ENCODE data around the gene ARV1. TPM values are rescaled to one million over a fixed set of nuclear protein-coding genes. Genes with fewer than 3 reads are reported as not detected.

The ARV1 gene
- total and polyA plus RNA-seq, 2 of the 13 experiments (the other 11 are each of a cell fraction or from before 2014, with no cell fraction given), result 13.0 to 15.2 TPM

DNA sequence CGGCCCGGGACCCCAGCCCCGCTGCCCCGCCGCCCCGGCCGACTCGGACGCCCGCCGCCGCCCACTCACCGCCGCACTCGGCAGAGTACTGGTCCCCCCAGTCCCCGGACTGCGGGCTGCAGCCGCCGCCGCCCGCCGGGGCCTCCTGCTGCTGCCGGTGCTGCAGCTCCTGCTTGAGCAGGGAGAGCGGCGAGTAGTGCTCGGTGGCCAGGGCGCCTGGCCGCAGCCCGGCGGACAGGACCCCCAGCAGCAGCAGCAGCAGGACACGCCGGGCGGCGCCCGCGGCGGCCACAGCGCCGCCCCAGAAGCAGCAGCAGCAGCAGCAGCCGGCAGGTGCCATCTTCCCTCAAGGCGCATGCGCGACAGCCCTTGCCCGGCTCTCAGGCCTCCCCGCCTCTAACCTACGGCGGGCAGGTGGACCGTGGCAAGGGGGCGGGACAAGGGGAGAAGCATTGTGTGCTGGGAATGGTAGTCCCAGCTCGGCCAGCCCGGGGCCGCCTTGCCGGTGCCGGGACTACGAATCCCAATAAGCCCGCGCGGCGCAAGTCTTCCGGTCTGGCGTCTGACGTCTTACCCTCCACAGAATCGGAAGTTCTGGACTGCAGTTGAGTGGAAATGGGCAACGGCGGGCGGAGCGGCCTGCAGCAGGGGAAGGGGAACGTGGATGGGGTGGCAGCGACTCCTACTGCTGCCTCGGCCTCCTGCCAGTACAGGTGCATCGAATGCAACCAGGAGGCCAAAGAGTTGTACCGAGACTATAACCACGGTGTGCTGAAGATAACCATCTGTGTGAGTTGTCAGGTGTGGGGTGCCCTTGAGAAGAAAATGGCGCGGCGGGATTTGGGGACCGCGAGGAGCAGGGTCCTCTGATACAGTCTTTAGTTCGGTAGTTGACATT lies at the start of gene ARV1, which contains the start of gene TTC13 (continued):
- TF ChIP-seq THAP9 (CRISPR knock-in tag; IDR thresholded peaks at IDR 0.05; ENCODE audit: borderline replicate concordance) (peak; percentile 95), ZNF772 (CRISPR knock-in tag; IDR thresholded peaks at IDR 0.05) (peak; percentile 86), ARID3A (IDR thresholded peaks at IDR 0.05; ENCODE audit: low read depth, low read length) (no peak), ZNF839 (CRISPR knock-in tag; IDR thresholded peaks at IDR 0.05; ENCODE audit: borderline replicate concordance) (no peak), RAD51 (IDR thresholded peaks at IDR 0.05; ENCODE audit: borderline replicate concordance) (no peak), SAP130 (CRISPR knock-in tag; IDR thresholded peaks at IDR 0.05; ENCODE audit: low read depth) (peak; percentile 95), ZFP36L2 (CRISPR knock-in tag; IDR thresholded peaks at IDR 0.05) (peak; percentile 46; the same call in 1 of the 2 replicates), BCL3 (CRISPR knock-in tag; IDR thresholded peaks at IDR 0.05) (peak; percentile 85), ERF (CRISPR knock-in tag; IDR thresholded peaks at IDR 0.05) (peak; percentile 94), CBFB (CRISPR knock-in tag; IDR thresholded peaks at IDR 0.05) (peak; percentile 77), TBX2 (CRISPR knock-in tag; IDR thresholded peaks at IDR 0.05; ENCODE audit: borderline replicate concordance) (peak; percentile 79), AGO1 (IDR thresholded peaks at IDR 0.05; ENCODE audit: low read depth, low read length, poor library complexity, severe bottlenecking) (peak; percentile 28), ZNF614 (CRISPR knock-in tag; IDR thresholded peaks at IDR 0.05; ENCODE audit: borderline replicate concordance) (no peak), SMARCC2 (IDR thresholded peaks at IDR 0.05) (no peak), HNRNPL (IDR thresholded peaks at IDR 0.05; ENCODE audit: low read depth, low read length) (peak; percentile 93), RARA (CRISPR knock-in tag; IDR thresholded peaks at IDR 0.05) (peak; percentile 26; the same call in 1 of the 2 replicates), MIXL1 (CRISPR knock-in tag; IDR thresholded peaks at IDR 0.05) (peak; percentile 69; the same call in 1 of the 2 replicates), STAT5B (CRISPR knock-in tag; IDR thresholded peaks at IDR 0.05) (no peak), NFATC3 (CRISPR knock-in tag; IDR thresholded peaks at IDR 0.05) (peak; percentile 50; the same call in 1 of the 2 replicates), TBX3 (IDR thresholded peaks at IDR 0.05; ENCODE audit: borderline replicate concordance) (no peak)
- TF ChIP-seq, protein P1, sequence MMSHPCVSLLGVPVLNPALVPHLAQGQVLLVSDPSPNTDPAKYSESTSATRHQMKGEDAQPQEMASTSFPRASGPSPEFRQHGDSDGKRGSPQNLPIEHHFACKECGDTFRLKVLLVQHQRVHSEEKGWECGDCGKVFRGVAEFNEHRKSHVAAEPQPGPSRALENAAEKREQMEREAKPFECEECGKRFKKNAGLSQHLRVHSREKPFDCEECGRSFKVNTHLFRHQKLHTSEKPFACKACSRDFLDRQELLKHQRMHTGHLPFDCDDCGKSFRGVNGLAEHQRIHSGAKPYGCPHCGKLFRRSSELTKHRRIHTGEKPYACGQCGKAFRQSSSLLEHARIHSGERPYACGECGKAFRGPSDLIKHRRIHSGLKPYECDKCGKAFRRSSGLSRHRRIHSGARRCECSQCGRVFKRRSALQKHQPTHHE (CRISPR knock-in tag; IDR thresholded peaks at IDR 0.05; ENCODE audit: borderline replicate concordance), result peak; percentile 92

All from HepG2 (cell line).